Subcutaneous adipose tissue (tissue), 4 donors: ENCODE data around the gene MAST4. TPM values are rescaled to one million over a fixed set of nuclear protein-coding genes. Genes with fewer than 3 reads are reported as not detected.

Source experiments
- total RNA-seq, 4 donors: library from RNA; depleted of rRNA; stranded (reverse); fragments of >200 nt; gene quantifications; one replicate each; pipeline ENCODE4 v1.1.0, GENCODE V29; 2016
- TF ChIP-seq, protein P1 (sequence below): fragments of 450-650 bp; IDR thresholded peaks from one replicate; pipeline ENCODE4 v1.5.1; 2016; ENCODE audit warnings: low read depth, mild to moderate bottlenecking, control low read depth, antibody characterized with exemption, moderate library complexity

MAST4 gene
- total RNA-seq, 4 donors from 2014 or later: 35.2 to 60.7 (median 52.9) TPM

DNA sequence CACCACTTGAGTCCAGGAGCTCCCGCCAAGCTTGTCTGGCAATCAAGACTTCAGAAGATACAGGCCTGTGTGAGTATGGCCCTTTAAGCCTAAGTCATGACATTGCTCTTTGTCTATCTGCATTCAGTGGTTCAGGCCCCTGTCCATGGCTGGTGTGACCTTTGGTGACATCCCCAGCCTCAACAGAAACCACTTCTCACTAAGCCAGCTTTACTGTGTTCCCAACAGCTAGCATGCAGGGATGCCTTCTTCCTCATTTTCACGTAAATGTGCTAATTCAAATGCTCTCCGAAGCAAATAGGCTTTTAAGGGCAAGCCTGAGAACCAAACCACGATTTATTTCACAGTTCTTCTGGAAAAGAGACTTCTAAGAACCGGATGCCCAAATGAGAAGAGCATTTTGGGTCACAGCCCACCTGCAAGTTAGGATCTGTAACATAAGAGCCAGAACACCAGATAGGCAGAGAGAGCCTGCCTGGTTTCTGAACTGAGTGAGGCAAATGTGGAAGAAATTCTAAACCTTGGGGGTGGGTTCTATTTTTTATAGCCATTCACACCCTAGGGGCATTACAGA is 585.5 kb downstream of the MAST4 start:
- TF ChIP-seq, protein P1, sequence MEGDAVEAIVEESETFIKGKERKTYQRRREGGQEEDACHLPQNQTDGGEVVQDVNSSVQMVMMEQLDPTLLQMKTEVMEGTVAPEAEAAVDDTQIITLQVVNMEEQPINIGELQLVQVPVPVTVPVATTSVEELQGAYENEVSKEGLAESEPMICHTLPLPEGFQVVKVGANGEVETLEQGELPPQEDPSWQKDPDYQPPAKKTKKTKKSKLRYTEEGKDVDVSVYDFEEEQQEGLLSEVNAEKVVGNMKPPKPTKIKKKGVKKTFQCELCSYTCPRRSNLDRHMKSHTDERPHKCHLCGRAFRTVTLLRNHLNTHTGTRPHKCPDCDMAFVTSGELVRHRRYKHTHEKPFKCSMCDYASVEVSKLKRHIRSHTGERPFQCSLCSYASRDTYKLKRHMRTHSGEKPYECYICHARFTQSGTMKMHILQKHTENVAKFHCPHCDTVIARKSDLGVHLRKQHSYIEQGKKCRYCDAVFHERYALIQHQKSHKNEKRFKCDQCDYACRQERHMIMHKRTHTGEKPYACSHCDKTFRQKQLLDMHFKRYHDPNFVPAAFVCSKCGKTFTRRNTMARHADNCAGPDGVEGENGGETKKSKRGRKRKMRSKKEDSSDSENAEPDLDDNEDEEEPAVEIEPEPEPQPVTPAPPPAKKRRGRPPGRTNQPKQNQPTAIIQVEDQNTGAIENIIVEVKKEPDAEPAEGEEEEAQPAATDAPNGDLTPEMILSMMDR: no peak

DNA sequence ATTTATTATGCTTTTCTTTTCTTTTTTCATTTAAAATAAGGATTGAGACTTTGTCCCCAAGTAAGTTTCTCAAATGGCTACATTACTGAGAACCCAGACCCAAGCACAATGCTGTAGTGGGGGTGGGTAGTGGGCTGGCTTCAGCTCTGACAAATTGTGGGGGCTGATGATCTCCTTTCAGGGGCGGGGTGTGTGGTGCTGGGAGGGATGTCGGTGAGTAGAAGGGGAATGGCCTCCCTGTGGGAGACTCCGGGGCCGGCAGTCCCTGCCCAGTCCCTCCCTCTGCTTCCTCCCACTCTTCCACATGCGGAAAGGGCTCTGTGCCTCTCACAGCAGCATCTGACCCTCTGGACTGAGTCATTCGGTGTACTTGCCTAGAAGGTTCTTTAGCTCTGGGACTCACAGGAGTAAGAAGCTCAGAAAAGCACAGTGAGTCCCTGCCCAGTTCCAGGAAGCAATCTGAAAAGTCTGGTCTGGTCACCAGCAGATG is 586.2 kb downstream of the MAST4 start:
- TF ChIP-seq, protein P1: no peak

DNA sequence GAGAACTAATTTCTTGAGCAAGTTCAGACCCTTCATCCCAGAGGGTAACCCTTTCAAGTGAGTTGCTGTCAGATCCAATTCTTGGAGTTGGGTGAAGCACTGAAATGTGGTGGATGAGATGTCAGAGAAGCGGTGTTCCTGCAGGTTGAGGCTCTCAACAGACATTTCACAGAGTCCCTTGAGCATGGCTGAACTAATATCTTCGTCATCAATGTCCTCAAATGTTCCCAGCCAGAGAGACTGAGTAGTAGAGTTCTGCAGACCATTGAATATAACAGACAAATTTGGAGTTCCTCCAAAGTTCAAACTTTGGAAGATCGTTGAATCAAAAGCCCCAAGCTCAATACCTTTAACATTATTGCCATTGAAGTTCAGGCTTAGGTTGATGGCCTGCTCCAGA is 587.7 kb downstream of the MAST4 start:
- TF ChIP-seq, protein P1: no peak

DNA sequence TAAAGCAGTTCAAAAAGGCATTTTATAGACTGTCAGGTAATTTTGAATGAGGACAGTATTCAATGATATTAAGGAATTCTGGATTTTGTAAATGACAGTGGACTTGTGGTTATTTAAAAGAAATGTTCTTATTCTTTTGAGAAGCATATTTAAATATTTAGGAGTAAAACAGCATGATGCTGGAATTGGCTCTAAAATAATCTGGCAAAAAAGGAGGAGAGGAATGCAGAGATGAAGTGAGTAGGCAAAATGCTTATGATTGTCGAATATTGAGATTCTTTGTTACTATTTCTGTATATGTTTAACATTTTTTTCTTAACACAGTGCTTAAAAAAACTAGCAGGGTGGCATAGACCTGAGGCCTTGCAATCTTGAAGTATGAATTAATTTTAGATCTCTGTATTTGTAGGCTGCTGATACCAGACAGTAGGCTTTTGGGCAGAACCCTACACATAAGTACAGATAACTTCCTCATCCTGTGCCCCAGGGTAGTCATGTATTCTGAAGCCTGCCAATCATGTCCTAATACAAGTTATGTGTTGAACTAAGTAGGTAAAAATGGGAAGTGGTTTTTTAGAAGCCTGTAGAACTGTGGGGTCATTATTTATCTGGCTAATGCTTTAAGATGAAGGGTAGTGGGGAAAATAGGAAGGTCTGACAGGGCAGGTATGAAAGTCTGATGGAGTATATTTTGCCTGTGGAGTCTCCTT is 591.0 kb downstream of the MAST4 start:
- TF ChIP-seq, protein P1: no peak

DNA sequence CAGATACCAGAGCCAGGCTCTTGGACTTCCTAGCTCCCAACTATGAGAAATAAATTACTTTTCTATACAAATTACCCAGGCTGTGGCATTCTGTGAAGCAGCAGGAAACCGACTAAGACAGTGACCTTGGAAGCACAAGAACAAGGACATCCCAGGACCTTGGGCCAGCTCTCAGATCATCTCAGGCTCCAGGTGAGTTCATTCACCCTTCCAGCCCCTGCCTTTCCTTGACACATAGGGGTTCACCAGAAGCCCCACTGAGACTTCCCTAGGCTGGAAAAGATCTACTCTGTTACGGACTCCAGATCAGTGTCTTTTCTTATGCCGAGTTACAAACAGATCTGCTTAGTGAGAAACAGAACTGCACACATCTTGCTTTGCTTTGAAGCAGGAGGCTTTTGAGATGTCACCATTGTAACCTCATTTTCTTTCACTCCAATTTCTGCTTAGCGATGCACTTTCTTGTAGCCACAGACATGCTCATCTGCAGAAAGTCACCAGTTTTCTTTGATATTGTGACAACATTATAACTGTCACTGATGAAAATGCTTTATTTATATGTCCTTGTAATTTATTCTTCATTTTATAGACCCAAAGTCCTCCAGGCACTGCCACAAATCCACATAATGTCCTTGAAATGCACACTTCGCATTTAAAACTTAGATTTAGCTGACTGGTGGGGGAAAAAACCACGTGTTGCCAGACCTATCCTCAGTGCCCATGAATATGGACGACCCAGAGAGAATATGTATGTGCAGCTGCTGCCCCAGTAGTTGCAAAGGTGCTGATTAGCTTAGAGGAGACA is 592.3 kb downstream of the MAST4 start:
- TF ChIP-seq, protein P1: no peak

DNA sequence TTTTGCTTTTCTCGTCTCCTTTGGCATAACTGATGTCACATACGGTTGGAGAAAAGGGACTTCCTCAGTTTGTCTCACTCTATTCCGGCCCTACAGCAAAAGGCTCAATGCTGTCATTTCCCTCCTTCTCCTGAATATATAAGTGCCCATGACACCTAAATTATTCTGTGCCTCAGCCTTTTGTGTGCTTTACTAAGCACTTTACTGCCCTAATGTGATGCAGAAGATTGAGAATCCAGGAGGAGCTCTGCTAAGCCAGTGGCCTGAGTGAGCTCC is 592.8 kb downstream of the MAST4 start:
- TF ChIP-seq, protein P1: no peak

DNA sequence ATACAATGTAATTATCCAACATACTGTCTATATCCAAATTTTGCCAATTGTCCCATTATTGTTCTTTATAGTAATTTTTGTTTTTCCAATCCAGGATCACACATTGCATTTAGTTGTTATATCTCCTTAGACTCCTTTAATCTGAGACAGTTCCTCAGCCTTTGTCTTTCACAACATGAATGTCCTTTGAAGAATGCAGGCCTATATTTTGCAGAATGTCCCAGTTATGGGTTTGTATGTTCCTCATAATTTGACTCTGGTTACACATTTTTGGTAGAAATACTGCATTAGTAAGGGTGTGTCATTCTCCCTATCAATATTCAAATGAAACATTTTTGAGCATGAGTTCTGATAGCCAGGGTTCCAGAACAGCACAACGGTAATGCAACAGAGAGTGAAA is 593.7 kb downstream of the MAST4 start:
- TF ChIP-seq, protein P1: no peak
